HG03280 (cell line): ENCODE data around the gene ALPG.
"Not testable (repeated sequence)": the region's sequence is repeated elsewhere in the genome, so short reads cannot be mapped to it uniquely, and the experiment has no call there.

ENCODE experiments used
- ATAC-seq: cut with Tn5 transposase; IDR thresholded peaks from one replicate; pipeline ENCODE4 v1.9.1; 2021; ENCODE audit warnings: mild to moderate bottlenecking, moderate library complexity; ENCODE audit not compliant: unreplicated experiment

Gene ALPG

GRCh38 chr2:232395586-232395985, 11.1 kb upstream of the ALPG start:
- no peak for ATAC-seq

- ATAC-seq = no peak
These were observed 10.0 kb upstream of the ALPG start for GRCh38 chr2:232396683-232397082.

- no peak for ATAC-seq
These were observed 8.2 kb upstream of the ALPG start for GRCh38 chr2:232398293-232399034.

- ATAC-seq = no peak
These were observed 6.2 kb upstream of the ALPG start for GRCh38 chr2:232400256-232401015.

- no peak for ATAC-seq
These were observed 4.1 kb upstream of the ALPG start for GRCh38 chr2:232402518-232402917.

GRCh38 chr2:232405943-232406510, 617 bp upstream of the ALPG start:
- no peak for ATAC-seq

- not testable (repeated sequence) for ATAC-seq
These were observed 945 bp downstream of the ALPG start for GRCh38 chr2:232407428-232408150.

- not testable (repeated sequence) for ATAC-seq
These were observed 1.6 kb downstream of the ALPG start for GRCh38 chr2:232408269-232408668.

GRCh38 chr2:232409617-232410016, 3.0 kb downstream of the ALPG start:
- ATAC-seq = not testable (repeated sequence)

- no peak for ATAC-seq
These were observed 3.7 kb downstream of the ALPG start for GRCh38 chr2:232410238-232410900.

GRCh38 chr2:232411901-232412629, 5.4 kb downstream of the ALPG start:
- no peak for ATAC-seq

- ATAC-seq = no peak
These were observed 6.3 kb downstream of the ALPG start for GRCh38 chr2:232412986-232413385.

- no peak for ATAC-seq
These were observed 8.6 kb downstream of the ALPG start for GRCh38 chr2:232415138-232415690.

GRCh38 chr2:232415736-232416520, 9.3 kb downstream of the ALPG start:
- no peak for ATAC-seq

- ATAC-seq = no peak
These were observed 10.2 kb downstream of the ALPG start for GRCh38 chr2:232416521-232417470.

- ATAC-seq = no peak
These were observed 10.8 kb downstream of the ALPG start for GRCh38 chr2:232417489-232417888.

GRCh38 chr2:232418056-232418455, 11.4 kb downstream of the ALPG start:
- no peak for ATAC-seq
